SIG-M5 treated with dmso at 0.1 percent for 504 hours (cell line): Measurements from ENCODE around the gene PIP5K1B.
A peak's percentile ranks its signal among the peaks of the same experiment; 100 is the strongest.

Experiments used
- DNase-seq: peaks from one replicate; lab custom pipeline; 2025; ENCODE audit not compliant: unreplicated experiment; lab: John Stamatoyannopoulos, UW

Gene PIP5K1B

GRCh38 chr9:69016191-69017096, 311.4 kb downstream of the PIP5K1B start:
- no peak for DNase-seq

GRCh38 chr9:69018737-69019136, 313.7 kb downstream of the PIP5K1B start:
- no peak for DNase-seq

GRCh38 chr9:69019808-69020207, 314.8 kb downstream of the PIP5K1B start:
- DNase-seq, result no peak

GRCh38 chr9:69020301-69021145, 315.5 kb downstream of the PIP5K1B start:
- DNase-seq, result no peak

- no peak for DNase-seq
These were observed 318.6 kb downstream of the PIP5K1B start for GRCh38 chr9:69023650-69024049.

GRCh38 chr9:69027355-69028097, 322.5 kb downstream of the PIP5K1B start:
- DNase-seq, result peak; percentile 74

- DNase-seq, result no peak
These were observed 323.7 kb downstream of the PIP5K1B start for GRCh38 chr9:69028754-69029153.

GRCh38 chr9:69029535-69029934, 324.5 kb downstream of the PIP5K1B start:
- no peak for DNase-seq

GRCh38 chr9:69030851-69031645, 326.0 kb downstream of the PIP5K1B start:
- DNase-seq, result no peak

- DNase-seq, result no peak
These were observed 329.0 kb downstream of the PIP5K1B start for GRCh38 chr9:69034071-69034470.

GRCh38 chr9:69035438-69036308, 330.6 kb downstream of the PIP5K1B start, which contains the start of gene FXN:
TSS of gene FXN (plus strand) at chr9:69035752. CDS start at chr9:69035783, 31 bp downstream.
- DNase-seq, result peak; percentile 60

- peak; percentile 32 for DNase-seq
These were observed 331.3 kb downstream of the PIP5K1B start for GRCh38 chr9:69036309-69036708.

- DNase-seq, result no peak
These were observed 331.8 kb downstream of the PIP5K1B start for GRCh38 chr9:69036799-69037198.

GRCh38 chr9:69040646-69041045, 335.6 kb downstream of the PIP5K1B start:
- DNase-seq, result no peak

- DNase-seq, result no peak
These were observed 339.5 kb downstream of the PIP5K1B start for GRCh38 chr9:69044240-69045219.

- no peak for DNase-seq
These were observed 340.8 kb downstream of the PIP5K1B start for GRCh38 chr9:69045821-69046220.

- DNase-seq, result no peak
These were observed 341.7 kb downstream of the PIP5K1B start for GRCh38 chr9:69046723-69047122.

GRCh38 chr9:69047371-69047770, 342.3 kb downstream of the PIP5K1B start:
- no peak for DNase-seq
